ENCODE measurements around the gene PIGB.

DNA sequence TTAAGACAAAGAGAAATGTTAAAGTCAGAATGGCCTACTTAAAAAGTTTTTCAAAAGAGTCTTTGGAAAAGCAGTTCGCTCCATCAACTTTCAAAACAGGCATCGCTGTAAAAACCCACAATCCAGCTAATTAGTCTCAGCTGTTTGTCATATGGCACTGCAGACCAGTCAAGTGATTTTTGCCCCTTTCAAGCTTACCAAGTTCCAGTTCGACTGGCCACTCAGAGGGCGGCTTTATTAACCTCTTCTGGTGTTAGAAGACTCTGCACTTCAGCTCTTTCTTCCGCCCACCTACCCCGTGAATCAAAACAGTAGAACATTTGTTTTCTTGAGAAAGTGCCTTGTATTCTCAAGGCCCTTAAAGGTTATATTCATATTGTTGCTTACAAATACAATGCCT is 48.7 kb upstream of the PIGB start:
- no peak for TF ChIP-seq POLR2AphosphoS5 (IDR thresholded peaks at IDR 0.05; ENCODE audit: low read depth, low read length)
- TF ChIP-seq REST (IDR thresholded peaks at IDR 0.05; ENCODE audit: insufficient read depth in 1 of 2, low read depth in 2 of 2, low read length in 1 of 2): no peak
